ENCODE results near the gene CLDN20.
A peak's percentile ranks its signal among the peaks of the same experiment; 100 is the strongest.
"Not testable (repeated sequence)": the region's sequence is repeated elsewhere in the genome, so short reads cannot be mapped to it uniquely, and the experiment has no call there.

CLDN20 gene

GRCh38 chr6:155263373-155264063, at the start of gene CLDN20:
Gene CLDN20 (plus strand): TSS chr6:155264013. CDS start chr6:155275720, 11,707 bp downstream.
- DNase-seq (ENCODE audit: low spot score) = peak; percentile 35

- DNase-seq (ENCODE audit: low spot score) = no peak
Observed at GRCh38 chr6:155215906-155216305, 47.9 kb upstream of the CLDN20 start.

DNA sequence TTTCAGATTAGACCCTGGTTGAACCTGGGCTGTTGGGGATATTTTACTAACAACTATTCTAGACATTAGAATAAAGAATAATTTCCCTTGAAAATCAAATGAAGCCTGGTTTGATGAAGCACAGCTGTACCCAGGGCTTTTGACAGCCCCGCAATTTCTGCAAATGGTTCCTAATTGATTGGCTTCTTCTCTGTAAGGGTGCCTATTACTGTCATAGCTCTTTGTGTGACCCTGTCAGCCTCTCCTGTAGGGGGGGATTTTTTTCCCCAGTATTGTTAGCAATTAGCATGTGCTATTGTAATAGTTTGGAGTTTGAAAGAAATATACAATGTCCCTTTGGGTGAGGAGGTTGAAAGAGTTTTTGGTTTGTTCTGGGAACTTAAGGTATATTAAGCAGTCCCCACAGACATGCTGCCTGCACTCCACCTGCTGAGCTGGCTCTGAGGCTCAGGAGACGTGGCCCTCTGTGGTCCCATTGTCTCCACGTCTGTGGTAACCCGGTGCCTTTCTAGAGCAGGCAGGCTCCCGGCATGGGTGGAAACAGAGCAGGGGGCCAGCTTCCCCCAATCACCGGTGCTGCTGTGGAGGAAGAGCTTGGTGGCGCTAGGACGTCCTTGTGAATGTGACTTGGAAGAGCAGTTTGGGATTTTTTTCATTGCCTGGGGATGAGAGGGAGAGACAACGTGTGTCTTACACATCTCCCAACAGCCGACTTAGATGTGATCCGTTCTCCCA, 47.3 kb upstream of the CLDN20 start:
- no peak for DNase-seq (ENCODE audit: low spot score)

- not testable (repeated sequence) for DNase-seq (ENCODE audit: low spot score)
Observed at GRCh38 chr6:155218711-155219110, 45.1 kb upstream of the CLDN20 start.

DNA sequence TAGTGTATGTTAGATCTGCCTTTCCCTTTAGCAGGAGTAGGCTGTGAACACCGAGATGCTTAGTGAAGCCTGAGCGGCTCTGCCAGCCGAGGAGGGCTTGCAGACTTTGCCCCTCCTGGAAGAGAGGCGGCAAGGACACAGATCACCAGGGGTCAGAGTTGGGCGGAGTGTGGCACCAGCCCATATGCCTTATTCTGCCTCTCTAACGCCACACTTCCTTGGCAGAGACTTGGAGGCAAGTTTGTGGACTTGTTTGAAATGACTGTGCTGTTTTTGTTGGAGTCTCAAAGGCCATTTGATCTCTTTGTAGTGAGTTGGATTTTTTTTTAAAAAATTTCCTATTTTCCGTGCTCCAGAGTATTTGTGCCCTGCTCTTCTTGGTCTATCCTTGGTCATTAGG, 44.5 kb upstream of the CLDN20 start:
- DNase-seq (ENCODE audit: low spot score) = no peak

DNA sequence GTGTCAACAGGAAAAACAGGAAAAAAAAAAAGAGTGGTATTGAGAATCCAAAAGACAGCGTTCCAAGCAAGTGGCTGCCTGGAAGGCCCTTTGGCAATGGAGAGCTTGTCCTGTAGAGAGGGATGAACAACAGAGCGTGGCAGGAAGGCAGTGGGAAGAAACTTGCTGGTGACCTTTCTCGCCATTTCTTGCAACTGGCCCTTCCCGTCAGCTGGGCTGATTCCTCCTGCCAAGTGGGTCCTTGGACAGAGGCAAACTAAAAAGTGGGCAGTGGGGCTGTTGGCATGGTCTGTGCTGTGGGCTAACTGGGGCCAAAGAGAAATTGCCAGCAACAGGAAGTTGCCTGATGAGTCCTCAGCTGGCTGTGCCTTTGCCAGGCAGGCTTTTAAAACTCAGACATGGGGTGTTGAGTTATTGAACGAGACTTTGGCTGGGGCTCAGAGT, 43.9 kb upstream of the CLDN20 start:
- DNase-seq (ENCODE audit: low spot score) = peak; percentile 57

DNA sequence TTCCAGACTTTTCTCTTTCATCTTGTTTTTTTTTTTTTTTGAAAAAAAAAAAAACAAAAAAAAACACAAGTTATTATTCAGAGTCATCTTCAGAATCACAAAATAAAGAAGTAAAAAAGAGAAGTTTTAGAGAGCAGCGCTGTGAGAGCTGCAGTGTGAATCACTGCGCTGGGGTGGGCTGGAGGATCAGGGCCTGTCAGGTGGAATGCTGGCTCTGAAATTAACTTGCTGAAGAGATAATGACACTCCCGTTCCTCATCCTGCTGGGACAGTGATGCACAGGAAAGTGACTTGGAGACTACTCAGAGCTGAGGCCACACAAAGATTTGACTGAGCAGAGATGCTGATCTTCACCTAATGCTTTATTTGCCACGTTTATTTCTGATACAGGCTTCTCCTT, 42.7 kb upstream of the CLDN20 start:
- no peak for DNase-seq (ENCODE audit: low spot score)

GRCh38 chr6:155222506-155222905, 41.3 kb upstream of the CLDN20 start:
- no peak for DNase-seq (ENCODE audit: low spot score)

- DNase-seq (ENCODE audit: low spot score) = no peak
Observed at GRCh38 chr6:155223646-155224451, 40.0 kb upstream of the CLDN20 start.

DNA sequence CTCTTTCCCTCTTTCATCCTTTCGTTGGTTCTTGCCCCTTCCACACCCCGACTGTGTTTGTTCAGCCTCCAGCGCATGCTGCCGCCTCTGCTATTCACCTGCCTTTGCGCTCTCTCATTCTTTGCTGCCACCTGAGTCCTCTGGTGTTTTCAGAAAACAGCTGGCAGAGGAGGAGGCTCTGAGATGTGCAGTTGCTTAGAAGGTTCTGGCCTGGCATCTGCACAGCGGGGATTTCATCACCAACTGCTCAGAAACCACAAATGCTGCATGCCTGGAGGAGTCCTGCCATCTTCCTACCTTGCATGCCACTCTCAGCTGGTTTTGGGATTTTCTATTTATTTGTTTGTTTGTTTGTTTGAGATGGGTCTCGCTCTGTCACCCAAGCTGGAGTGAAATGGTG, 39.2 kb upstream of the CLDN20 start:
- no peak for DNase-seq (ENCODE audit: low spot score)

GRCh38 chr6:155227046-155227445, 36.8 kb upstream of the CLDN20 start:
- DNase-seq (ENCODE audit: low spot score) = no peak

GRCh38 chr6:155228546-155229166, 35.2 kb upstream of the CLDN20 start:
- no peak for DNase-seq (ENCODE audit: low spot score)

GRCh38 chr6:155230975-155231374, 32.8 kb upstream of the CLDN20 start:
- DNase-seq (ENCODE audit: low spot score) = not testable (repeated sequence)

GRCh38 chr6:155232848-155233247, 31.0 kb upstream of the CLDN20 start:
- no peak for DNase-seq (ENCODE audit: low spot score)

- no peak for DNase-seq (ENCODE audit: low spot score)
Observed at GRCh38 chr6:155234167-155234566, 29.6 kb upstream of the CLDN20 start.

- DNase-seq (ENCODE audit: low spot score) = no peak
Observed at GRCh38 chr6:155234687-155235086, 29.1 kb upstream of the CLDN20 start.

GRCh38 chr6:155235087-155235486, 28.7 kb upstream of the CLDN20 start:
- DNase-seq (ENCODE audit: low spot score) = no peak

DNA sequence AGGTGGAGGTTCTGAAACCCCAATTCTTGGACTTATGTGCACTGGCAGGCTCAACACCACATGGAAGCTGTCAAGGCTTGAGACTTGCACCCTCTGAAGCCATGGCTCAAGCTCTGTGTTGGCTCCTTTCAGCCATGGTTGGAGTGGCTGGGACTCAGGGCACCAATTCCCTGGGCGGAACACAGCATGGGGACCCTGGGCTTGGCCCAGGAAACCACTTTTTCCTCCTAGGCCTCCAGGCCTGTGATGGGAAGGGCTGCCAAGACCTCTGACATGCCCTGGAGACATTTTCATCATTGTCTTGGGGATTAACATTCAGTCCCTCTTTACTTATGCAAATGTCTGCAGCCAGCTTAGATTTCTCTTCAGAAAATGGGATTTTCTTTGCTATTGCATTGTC, 26.2 kb upstream of the CLDN20 start:
- DNase-seq (ENCODE audit: low spot score) = no peak

GRCh38 chr6:155240905-155241600, 22.8 kb upstream of the CLDN20 start:
- DNase-seq (ENCODE audit: low spot score) = no peak

DNA sequence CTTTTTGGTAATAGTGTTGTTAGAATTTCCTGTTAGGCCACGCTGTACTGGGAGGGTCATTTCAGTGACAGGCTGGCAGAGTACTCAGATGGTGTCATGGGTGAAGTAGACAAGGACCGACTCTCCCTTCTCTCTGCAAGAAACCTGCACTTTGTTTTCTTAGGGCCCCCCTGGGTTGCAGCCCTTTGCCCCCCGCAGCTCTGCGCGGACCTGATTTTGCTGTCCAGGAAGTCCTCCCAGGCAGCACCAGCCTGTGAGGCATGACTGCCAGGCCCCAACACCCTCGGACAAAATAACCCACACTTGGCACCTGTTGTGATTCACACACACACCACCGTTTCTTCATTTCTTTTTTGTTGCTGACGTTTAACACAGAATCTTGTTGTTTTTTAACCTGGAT, 21.8 kb upstream of the CLDN20 start:
- no peak for DNase-seq (ENCODE audit: low spot score)

- no peak for DNase-seq (ENCODE audit: low spot score)
Observed at GRCh38 chr6:155244434-155244833, 19.4 kb upstream of the CLDN20 start.

DNA sequence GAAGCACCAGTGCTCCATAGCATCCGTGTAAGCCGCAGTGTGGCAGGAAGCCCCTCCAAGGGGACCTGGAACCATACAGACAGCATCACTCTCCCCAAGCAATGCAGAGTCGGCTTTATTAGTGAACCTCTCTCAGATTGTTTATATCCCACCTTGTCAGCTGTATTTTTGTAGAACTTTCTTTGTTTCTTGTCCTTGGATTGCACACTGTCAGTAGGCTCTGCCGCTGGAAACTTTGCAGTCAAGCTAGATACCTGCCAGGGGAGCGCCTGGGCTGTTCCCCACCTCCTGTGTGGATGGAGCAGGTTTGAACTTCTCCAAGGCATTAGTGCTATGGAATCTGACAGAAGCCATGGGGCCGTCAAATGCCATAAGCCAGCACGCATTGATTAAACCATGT, 18.6 kb upstream of the CLDN20 start:
- DNase-seq (ENCODE audit: low spot score) = no peak

All from globus pallidus (tissue), 1 donor.